ENCODE results near the gene ASTL.
"Not testable (repeated sequence)": the region's sequence is repeated elsewhere in the genome, so short reads cannot be mapped to it uniquely, and the experiment has no call there.

ASTL gene

DNA sequence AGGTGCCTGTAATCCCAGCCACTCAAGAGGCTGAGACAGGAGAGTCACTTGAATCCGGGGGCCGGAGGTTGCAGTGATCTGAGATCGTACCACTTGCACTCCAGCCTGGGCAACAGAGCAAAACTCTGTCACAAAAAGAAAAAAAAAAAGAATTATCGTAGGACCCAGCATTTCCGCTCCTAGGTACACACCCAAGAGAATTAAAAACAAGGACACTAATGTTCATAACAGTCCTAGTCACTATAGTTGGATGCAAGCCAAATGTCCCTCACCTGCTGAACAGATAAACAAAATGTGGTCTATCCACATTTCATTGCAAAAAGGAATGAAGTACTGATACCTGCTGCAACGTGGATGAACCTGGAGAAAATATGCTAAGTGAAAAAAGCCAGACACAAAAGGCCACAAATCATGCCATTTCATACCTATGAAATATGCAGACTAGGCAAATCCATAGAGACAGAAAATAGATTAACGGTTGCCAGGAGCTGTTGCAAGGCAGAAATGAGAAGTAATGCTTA is 43.1 kb downstream of the ASTL start:
- DNase-seq, result no peak

DNA sequence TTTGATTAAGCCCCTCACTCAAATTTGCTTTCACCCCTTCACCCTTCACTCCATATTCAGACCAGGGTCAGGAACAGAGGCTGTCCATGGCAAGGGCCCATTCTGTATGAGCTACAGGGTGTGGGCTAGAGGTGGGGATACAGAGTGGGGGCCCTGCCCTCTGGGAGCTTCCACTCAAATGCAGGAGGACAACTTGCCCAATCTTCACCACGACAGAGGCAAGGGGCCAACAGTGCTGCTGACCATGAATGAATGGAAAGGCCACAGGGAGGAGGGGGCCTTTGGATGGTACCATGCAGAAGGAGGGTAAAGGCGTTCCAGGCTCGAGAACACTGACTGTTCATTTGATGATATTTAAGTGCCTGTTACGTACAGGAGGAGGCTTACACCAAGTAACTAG is 44.8 kb downstream of the ASTL start:
- DNase-seq, result no peak

DNA sequence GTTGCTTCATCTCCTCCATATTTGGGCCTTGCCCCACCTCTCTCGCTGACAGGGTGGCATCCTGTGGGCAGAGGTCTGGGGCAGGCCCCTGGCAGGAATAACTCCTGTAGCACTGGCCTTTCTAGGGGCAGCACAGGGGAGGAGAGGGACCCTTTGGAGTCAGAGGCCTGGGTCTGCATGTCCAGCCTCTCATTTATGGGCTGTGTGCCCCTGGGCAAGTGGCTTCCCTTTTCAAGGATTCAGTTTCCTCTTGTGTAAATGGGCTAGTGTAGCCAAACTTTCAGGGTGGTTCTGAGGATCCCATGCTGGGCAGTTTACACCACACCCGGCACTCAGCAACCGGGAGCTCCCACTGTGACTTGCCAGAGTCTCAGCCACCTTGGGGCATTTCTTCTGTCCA is 45.4 kb downstream of the ASTL start:
- no peak for DNase-seq

DNA sequence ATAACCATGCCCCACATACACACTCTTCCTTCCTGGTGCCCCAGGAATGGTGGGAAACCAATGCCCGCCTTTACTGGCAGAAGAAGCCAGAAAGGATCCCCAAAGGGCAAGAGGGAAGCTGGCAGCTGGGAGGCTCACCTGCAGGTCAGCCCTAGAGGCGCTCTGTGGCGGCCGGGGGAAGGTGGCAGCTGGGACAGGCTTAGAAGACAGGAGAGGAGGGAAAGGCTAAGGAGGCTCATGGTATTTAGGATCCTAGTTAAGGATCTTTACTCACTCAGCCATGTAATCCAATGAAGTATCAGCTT is 45.8 kb downstream of the ASTL start:
- DNase-seq, result no peak

DNA sequence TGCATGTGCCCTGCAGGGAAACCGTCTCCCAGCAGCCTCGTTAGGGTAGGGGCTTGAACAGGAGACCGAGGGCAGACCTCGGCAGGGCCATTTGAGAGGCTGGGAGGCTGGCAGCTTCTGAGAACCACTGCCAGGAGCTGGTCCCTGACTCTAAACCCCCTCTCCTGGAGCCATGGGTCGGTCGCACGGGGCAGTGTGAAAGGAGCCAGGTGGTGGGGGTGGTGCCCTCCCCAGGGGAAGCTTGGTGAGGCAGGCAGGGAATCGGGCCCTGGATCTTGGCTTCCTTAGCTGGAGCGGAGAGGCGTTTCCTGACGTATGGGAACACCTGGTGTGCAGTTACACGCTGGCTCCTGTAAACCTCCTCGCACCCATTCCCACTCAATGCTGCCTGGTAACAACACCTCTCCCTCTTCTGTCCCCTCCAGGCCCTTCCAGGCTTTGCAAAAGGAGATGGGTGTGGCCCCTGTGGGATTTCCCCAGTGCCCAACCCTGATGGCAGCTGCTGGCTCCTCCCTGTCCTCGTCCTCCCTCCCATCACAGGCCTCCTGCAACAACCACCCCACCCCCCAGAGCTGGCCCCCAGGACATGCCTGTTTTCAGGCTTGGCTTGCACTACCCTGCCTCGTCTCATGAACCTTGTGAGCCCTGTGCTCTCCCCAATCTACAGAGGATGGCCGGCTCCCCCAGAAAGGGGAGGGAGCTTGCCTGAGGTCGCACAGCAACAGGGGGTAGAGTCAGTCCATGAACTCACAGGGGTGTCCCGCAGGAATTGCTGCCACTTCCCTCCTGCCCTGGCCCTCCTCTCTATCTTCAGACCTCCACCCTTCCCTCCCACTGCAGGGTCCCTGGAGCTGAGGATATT is 46.4 kb downstream of the ASTL start:
- no peak for DNase-seq

DNA sequence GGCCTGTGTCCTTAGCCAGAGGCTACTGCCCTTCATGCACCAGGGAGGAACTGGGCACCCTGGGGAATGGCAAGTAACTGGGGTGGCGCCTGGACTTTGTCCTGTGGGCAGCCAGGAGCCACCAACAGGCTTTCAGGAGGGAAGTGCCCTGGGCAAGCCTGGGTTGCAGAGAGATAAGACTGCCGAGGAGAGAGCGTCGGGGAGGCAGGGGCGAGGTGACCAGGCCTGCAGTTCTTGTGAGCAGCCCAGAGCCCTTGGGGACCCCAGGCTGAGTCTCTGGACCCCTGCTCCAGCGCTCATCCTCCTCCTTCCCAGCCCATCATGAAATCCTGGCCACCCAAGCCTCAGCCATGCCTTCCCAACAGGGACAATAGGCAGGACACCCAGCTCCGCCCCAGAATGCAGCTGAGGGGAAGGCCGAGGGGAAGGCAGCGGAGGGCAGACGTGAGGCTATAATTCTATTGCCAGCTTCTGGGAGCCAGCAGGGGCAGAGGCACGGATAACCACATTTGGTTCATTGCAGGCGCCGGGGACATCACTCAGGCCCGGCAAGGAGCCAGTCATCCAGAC is 47.1 kb downstream of the ASTL start:
- DNase-seq, result no peak

DNA sequence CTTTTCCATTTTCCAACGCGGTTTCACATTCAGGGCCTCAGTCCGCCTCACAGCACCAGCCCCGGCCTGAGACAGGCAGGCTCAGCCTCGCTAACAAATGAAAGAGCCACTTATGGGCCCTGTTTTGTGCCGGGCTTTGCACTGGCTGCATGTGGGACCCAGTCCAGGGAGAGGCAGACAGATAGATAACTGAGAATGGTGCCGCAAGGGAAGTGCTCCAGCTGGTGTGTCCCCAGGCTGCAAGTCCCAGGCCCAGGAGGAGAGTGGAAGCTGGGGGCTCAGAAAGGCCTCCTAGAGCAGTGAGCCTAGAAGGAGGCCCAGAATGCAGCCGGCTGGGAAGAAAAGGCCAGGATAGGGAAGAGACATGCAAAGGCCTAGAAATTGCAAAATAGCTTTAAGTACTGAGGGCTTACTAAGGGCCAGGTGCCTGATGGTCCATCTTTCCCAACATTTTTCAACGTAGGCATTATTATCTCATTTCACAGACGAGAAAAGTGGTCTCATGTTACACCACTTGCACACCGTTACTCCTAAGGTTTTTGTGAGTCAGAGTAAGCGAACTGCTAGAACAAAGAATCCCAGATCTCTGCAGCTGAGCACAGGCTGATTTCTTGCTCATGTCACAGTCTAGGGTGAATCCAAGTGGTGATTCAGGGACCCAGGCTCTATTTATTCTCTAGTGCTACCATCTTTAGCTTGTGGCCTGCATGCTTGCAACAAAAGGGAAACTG is 47.9 kb downstream of the ASTL start:
- no peak for DNase-seq

DNA sequence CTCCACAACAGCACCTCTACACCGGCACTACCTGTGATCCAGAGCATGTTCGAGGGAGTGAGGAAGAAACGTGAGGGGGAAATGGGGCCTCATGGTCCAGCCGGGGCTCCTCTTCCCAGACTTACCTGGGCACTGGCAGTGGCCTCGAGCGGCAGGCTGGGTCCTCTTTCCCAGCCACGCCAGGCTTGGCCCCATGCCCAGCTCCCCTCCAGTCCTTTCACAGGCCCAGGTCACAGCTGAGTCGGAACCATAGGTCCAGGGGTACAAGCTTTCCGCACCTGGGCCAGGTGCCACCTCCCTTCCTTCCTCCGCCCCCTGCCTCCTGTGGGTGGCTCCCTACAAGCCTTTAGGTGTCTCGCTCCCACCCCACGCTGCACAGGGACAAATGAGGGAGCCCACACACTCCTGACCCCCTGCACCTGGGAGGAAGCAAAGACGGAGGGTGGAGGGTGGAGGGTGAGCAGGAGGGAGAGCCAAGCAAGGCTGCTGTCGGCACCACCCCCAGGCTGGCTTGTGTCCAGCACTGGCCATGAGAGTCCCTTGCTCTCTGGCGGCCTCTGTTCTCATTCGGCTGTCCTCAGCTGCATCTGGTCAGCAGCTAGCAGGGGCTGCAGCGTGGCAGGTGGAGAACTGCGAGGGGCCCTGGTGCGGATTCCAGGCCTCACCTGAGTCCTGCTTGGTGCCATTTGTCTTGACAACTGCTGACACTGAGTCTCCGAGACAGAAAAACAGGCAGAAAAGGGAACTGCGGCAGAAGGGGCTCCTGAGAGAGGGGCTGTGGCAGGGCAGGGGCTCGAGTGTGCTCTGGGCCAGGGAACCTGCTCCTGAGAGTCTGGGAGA is 48.7 kb downstream of the ASTL start:
- DNase-seq, result no peak

DNA sequence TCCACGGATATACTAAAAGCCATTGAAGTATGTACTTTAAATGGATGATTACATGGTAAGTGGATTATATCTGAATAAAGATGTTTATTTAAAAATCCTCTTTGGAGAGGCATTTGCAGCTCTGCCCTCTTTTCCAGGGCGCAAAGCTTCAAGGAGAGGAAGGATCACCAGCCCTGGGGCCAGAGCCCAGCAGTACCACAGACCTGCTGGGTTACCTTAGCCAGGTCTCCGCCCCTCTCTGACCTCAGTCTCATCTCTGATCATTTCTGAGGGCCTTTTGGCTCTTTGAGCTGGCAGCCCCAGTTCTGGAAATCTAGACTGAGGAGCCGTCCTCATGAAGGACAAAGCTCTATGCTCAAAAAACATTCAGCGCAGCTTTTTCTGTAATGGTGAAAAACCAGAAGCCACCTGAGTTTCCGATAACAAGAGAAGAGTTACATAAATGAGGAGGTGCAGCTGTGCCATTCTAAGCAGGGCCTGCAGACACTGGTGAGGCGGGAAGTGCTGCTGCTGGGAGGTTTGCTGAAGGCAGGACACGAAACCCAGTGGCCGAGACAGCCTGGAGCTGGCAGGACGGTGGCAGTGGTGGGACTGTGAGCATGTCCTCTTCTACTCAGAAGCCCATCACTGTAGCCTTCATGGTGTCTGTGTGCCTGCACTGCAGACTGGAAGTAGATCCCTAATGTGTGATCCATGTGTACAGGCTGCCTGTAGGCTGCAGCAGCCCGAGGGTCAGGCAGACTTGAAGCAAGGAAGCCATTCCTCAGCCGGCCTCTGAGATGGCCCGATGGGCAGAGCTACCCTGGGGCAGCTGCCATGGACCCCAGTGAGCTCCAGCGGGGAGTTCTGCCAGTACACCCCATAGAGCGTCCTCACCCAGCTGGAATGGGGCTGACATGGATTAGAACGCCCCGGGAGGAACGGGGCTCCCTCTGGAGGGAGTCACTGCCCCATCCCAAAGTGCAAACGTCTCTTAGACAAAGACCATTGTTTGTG is 49.7 kb downstream of the ASTL start:
- DNase-seq, result no peak

DNA sequence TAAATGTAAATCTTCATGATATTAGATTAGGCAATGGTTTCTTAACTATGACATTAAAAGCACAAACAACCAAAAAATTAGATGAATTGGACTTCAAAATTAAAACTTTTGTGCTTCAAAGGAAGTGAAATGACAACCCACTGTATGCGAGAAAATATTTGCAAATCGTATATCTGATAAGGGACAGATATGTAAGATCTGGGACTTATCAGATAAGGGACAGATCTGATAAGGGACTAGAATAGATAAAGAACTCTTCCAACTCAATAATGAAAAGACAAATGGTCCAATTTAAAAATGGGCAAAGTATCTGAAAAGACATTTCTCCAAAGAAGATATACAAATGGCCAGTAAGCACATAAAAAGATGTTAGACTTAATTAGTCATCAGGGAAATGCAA is 51.2 kb downstream of the ASTL start:
- no peak for DNase-seq

DNA sequence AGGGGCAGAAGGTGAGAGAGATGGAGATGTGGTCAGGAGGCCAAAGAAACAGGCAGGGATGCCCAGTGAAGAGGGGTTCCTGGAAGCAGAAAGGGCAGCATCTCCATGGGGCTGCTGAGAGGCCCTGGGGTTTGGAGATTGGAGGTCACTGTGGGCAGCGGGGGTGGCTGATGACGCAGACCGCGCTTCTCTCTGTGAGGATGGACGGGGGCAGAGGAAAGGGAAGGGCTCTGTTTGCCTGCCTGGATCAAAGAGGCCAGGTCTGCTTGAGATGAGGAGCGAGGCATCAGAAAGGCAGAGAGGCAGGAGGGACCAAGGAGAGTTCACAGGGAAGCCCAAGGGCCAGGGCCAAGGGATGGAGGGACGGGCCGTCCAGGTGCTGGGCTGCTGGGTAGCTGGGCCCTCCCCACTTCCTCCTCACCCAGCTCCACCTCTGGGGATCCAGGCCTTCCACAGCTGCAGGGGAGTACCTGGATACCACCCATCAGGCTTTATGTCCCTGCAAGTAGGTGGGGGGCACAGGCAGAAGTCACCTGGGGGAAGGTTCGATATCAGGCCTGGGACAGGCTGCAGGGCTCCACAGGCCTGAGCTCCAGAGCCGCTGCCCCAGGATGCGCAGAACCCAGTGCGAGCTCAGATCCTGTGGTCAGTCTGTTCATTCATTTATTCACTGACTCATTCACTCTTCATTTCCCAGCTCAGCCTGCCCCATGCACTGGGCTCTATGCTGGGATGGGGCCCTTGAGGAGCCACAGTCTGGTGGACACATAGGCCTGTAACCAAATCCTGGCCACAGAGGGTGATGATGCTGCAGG is 52.6 kb downstream of the ASTL start:
- no peak for DNase-seq

DNA sequence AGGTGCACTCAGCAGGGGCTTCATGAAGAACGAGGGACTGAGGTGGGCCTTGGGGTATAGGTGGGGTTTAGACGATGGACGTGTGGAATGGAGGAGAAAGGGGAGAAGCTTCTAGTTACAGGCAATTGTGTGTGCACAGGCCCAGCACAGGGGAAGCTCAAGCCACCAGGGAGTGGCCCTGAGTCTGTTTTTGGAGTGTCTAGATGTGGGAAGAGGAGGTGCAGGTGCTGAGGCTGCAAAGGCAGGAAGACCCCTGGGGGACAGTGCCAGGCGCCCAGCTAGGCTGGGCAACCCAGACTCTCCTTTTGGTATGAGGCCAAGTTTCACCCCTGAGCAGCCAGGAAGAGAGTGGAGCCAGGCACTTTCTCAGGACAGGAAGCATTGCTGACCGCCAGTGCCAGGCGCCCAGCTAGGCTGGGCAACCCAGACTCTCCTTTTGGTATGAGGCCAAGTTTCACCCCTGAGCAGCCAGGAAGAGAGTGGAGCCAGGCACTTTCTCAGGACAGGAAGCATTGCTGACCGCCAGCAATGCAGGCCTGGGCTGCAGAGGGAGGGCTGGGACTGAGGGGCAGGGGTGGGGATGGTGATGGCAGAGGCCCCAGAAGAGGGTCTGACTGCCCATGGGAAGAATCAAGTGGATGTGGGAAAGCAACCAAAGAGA is 53.3 kb downstream of the ASTL start:
- DNase-seq, result not testable (repeated sequence)

DNA sequence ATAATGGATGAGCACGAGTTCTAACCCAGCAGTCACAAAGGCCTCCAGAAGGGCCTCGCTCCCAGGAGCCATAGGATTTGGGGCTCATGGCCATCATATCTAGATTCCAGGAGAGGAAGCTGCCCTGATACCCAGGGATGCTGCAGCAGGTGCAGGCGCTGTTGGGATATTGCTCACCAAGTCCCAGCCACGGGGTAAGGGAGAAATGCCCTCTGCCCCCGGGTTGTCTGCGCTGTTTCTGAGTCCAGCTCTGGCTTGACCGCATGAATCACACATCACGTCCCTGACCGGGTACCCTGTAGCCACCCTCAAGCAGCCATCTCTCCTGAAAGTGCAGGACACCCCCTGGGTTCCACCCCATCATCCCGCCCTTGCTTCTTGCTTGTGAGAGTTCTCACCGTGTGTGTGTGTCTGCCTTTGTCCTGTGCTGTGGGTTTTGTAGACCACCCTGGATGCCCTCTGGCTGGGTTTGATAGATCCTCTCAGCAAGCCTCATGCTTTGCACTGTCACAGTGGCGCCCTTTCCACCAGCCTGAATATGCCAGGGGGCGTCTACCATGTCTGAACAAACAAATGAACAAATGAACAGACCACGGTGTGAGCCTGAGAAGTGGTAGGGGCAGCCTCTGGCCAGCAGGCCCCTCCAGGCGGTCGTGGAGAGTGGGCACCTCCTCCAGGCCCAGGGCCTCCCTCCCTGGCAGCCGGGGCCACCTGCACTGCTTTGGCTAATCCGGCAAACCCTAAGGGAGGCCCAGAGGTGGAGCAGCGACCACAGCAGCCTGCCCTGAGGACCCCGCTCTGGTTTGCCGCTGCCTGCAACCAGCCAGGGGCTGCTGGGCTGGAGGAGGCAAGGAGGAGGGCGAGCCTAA is 54.1 kb downstream of the ASTL start:
- no peak for DNase-seq

DNA sequence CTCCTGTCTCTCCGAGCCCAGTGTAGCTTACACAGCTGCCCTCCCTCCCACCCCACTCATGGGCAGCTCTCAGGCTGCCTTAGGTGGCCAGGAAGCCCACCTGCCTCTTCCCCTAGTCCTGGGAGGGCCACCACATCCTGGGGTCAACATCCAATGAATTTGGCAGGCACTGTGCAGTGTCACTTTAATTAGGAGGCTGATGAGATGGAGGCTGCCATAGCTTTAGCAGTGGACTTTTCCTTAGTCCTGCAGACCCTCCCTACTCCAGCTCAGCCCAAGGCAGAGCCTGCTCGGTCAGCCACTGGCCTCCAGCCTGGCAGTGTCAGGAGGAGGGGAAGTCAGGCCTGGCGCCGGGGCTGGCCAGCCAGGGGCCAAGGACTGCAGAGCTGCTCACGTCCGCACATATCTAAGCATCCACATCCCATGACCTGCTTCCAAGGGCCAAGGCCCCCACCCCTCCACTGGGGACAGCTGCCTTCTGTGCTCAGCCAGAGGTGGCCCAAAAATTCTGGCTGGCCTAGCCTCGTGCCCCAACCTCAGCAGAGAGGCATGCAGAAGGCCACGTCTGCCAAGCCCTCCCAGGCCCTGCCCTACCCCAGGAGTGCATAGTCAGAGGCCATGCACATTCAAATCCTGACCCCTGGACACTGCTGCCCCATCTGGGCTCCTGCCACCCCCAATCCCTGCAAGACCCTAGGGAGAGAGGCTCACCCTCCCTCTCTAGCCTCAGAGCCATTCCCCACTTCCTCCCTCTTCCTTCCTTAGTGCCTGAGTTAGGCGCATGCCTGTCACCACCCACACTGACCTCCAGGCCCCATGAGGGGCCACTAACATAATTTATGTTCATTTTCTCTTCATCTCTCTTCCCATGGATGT is 55.0 kb downstream of the ASTL start:
- no peak for DNase-seq

DNA sequence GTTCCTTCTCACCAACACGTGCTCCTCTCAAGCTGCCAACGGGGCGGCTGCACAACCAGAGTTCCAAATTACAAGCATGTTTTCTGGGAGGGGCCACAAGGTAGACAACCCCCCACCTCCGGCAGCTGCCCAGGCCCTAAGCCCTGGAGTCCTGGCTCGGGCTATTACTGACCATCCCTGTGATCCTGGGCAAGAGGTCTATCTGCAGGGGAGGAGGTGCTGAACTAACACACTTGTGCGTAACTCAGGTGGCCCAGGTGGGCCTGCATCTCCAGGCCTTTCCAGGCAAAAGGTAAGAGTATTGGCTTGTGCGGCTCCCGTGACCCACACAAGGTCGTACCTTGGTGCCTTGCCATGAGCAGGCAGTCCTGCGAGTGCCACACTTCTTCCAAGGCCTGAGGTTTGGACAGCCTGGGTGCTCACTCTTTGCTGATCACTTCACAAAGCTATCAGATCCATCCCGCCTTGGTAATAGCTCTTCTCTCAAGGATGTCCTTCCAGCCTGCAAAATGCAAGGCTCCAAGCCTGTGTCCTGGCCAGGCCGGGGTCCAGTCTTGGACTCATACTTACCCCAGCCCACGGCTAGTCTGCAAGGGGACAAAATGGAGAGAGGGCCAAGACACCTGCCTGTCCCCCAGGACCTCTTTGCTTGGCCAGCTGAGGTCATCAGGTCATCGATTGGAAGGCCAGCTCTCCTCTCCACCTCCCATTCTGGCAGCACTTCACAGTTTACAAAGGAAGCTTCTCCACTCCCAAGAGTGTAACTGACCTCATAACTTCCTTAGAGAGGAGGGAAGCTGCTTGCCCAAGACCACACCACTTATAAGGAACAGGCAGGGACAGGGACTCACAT is 55.9 kb downstream of the ASTL start:
- DNase-seq, result no peak

DNA sequence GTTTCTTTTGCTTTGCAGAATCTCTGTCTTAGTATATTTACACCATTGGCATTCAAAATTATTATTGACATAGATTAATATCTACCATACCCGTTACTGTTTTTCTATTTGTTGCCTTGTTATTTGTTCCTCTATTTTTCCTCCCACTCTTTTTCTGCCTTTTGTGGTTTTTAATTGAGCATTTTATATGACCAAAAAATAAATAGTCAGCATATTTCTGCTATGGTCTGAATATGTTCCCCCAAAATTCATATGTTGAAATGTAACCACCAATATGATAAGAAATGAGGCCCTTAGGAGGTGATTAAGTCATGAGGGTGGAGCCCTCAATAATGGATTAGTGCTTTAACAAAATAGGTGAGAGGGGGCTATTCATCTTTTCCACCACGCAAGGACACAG is 57.3 kb downstream of the ASTL start:
- DNase-seq, result no peak

DNA sequence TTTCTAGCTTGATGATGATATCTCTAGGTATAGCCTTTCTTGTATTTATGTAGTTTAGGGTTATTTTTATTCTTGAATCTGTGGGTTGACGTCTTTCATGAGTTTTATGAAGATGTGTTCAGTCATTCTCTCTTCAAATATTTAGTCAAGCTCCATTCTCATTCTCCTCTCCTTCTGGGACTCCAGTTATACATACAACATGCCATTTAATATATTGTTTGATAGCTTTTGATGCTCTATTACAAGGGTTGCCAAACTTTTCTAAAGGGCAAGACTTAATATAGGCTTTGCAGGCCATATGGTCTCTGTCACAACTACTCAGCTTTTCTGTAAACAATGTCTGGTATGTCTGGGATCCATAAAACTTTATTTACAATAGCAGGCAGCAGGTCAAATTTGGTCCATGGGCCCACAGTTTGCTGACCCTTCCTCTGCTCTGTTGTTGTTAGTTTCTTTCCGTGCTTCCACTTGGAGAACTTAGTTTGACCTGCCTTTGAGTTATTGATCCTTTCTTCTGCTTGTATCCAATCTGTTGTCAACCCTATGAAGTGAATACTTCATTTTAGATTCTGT is 63.0 kb downstream of the ASTL start:
- no peak for DNase-seq

Measured in CD4-positive, alpha-beta T cell treated with Interleukin-6 for 4 hours (primary cell).